HEK293 (cell line): ENCODE measurements around the gene NTN5.

ENCODE experiments used
- CTCF ChIA-PET: fragments of 350-600 bp; formaldehyde crosslinking; extraction: SDS; loops from one replicate; lab custom pipeline; 2021; ENCODE audit warnings: antibody characterized with exemption; lab: Yijun Ruan, JAX
- POLR2A ChIA-PET: fragments of 300-600 bp; formaldehyde crosslinking; extraction: SDS; loops from one replicate; lab custom pipeline; 2020; ENCODE audit warnings: antibody characterized with exemption, inconsistent platforms; lab: Yijun Ruan, JAX
- H3K27ac ChIP-seq: fragments of 200-500 bp; sonication (Bioruptor generic); 2 replicates; pipeline ENCODE4 v1.5.1; 2014; ENCODE audit warnings: low read depth, low read length, control low read depth, inconsistent platforms; ENCODE audit errors: extremely low read depth
- H3K36me3 ChIP-seq, 2 experiments: fragments of 200-500 bp in 1 of 2; sonication (Bioruptor generic) in 1 of 2; 1 replicate in 1 of 2; 2 replicates in 1 of 2; pipeline ENCODE4 v1.5.1; 2014 to 2017; ENCODE audit warnings: inconsistent platforms in 2 of 2, low read length in 2 of 2; ENCODE audit not compliant: control insufficient read depth in 2 of 2, insufficient read depth in 1 of 2
- H3K4me1 ChIP-seq: fragments of 200-500 bp; sonication (Bioruptor generic); 2 replicates; pipeline ENCODE4 v1.5.1; 2014; ENCODE audit warnings: mild to moderate bottlenecking, low read length, inconsistent platforms; ENCODE audit not compliant: control insufficient read depth, insufficient read depth
- H3K4me3 ChIP-seq: 2 replicates; pipeline ENCODE4 v1.5.1; 2011; ENCODE audit warnings: low read depth, mild to moderate bottlenecking, control low read depth, low read length, moderate library complexity
- H3K9me3 ChIP-seq: fragments of 200-500 bp; sonication (Bioruptor generic); 2 replicates; pipeline ENCODE4 v1.5.1; 2014; ENCODE audit warnings: low read depth, low read length, inconsistent platforms; ENCODE audit not compliant: control insufficient read depth, insufficient read depth
- GFI1B ChIP-seq: fragments of 450-650 bp; formaldehyde crosslinking; IDR thresholded peaks from 2 replicates; pipeline ENCODE4 v1.5.1; 2016; ENCODE audit warnings: missing biosample characterization, missing genetic modification characterization
- GLIS1 ChIP-seq: fragments of 450-650 bp; formaldehyde crosslinking; IDR thresholded peaks from 2 replicates; pipeline ENCODE4 v1.5.1; 2016; ENCODE audit warnings: missing biosample characterization, missing genetic modification characterization
- HOXA7 ChIP-seq: sonication (generic); formaldehyde crosslinking; IDR thresholded peaks from 2 replicates; pipeline ENCODE4 v1.8.1; 2022; ENCODE audit warnings: missing genetic modification reagents, borderline replicate concordance
- KLF1 ChIP-seq: fragments of 450-650 bp; formaldehyde crosslinking; IDR thresholded peaks from 2 replicates; pipeline ENCODE4 v1.5.1; 2016; ENCODE audit warnings: missing biosample characterization, missing genetic modification characterization
- SP7 ChIP-seq: fragments of 450-650 bp; formaldehyde crosslinking; IDR thresholded peaks from 2 replicates; pipeline ENCODE4 v1.5.1; 2016; ENCODE audit warnings: missing biosample characterization, missing genetic modification characterization
- ZNF133 ChIP-seq: fragments of 450-650 bp; formaldehyde crosslinking; IDR thresholded peaks from 2 replicates; pipeline ENCODE4 v1.5.1; 2016; ENCODE audit warnings: missing biosample characterization, missing genetic modification characterization
- ZNF146 ChIP-seq: fragments of 450-650 bp; formaldehyde crosslinking; IDR thresholded peaks from 2 replicates; pipeline ENCODE4 v1.5.1; 2016; ENCODE audit warnings: missing biosample characterization, missing genetic modification characterization
- ZNF2 ChIP-seq: fragments of 450-650 bp; formaldehyde crosslinking; IDR thresholded peaks from 2 replicates; pipeline ENCODE4 v1.5.1; 2016; ENCODE audit warnings: missing biosample characterization, missing genetic modification characterization
- ZNF214 ChIP-seq: fragments of 450-650 bp; formaldehyde crosslinking; IDR thresholded peaks from 2 replicates; pipeline ENCODE4 v1.5.1; 2017; ENCODE audit warnings: missing biosample characterization, mild to moderate bottlenecking, missing genetic modification characterization, borderline replicate concordance
- ZNF366 ChIP-seq: fragments of 450-650 bp; formaldehyde crosslinking; conservative IDR thresholded peaks from 2 replicates; pipeline ENCODE4 v1.5.1; 2016; ENCODE audit warnings: missing biosample characterization, missing genetic modification characterization
- ZNF37A ChIP-seq: fragments of 450-650 bp; IDR thresholded peaks from 2 replicates; pipeline ENCODE4 v1.5.1; 2018; ENCODE audit warnings: missing biosample characterization, missing genetic modification characterization
- ZNF521 ChIP-seq: fragments of 450-650 bp; formaldehyde crosslinking; IDR thresholded peaks from 2 replicates; pipeline ENCODE4 v1.5.1; 2017; ENCODE audit warnings: missing biosample characterization, mild to moderate bottlenecking, missing genetic modification characterization
- ZNF600 ChIP-seq: fragments of 450-650 bp; formaldehyde crosslinking; IDR thresholded peaks from 2 replicates; pipeline ENCODE4 v1.5.1; 2016; ENCODE audit warnings: missing biosample characterization, missing genetic modification characterization
- ZNF621 ChIP-seq: fragments of 450-650 bp; formaldehyde crosslinking; IDR thresholded peaks from 2 replicates; pipeline ENCODE4 v1.5.1; 2017; ENCODE audit warnings: missing biosample characterization, missing genetic modification characterization
- ZNF658 ChIP-seq: fragments of 450-650 bp; formaldehyde crosslinking; IDR thresholded peaks from 2 replicates; pipeline ENCODE4; 2016; ENCODE audit warnings: missing biosample characterization, missing genetic modification characterization
- ZNF670 ChIP-seq: fragments of 450-650 bp; formaldehyde crosslinking; IDR thresholded peaks from 2 replicates; pipeline ENCODE4 v1.5.1; 2016; ENCODE audit warnings: missing biosample characterization, missing genetic modification characterization, low read depth
- ZNF747 ChIP-seq: fragments of 450-650 bp; formaldehyde crosslinking; IDR thresholded peaks from 2 replicates; pipeline ENCODE4 v1.5.1; 2016; ENCODE audit warnings: missing biosample characterization, missing genetic modification characterization
- ZSCAN30 ChIP-seq: fragments of 450-650 bp; IDR thresholded peaks from 2 replicates; pipeline ENCODE4 v1.5.1; 2018; ENCODE audit warnings: missing biosample characterization, mild to moderate bottlenecking, missing genetic modification characterization, moderate library complexity
- TF ChIP-seq, protein P1 (sequence below): fragments of 450-650 bp; formaldehyde crosslinking; IDR thresholded peaks from 2 replicates; pipeline ENCODE4 v1.5.1; 2016; ENCODE audit warnings: missing biosample characterization, missing genetic modification characterization
- TF ChIP-seq, protein P2 (sequence below): fragments of 450-650 bp; formaldehyde crosslinking; IDR thresholded peaks from 2 replicates; pipeline ENCODE4 v1.5.1; 2016; ENCODE audit warnings: missing biosample characterization, missing genetic modification characterization
- TF ChIP-seq, protein P3 (sequence below): fragments of 450-650 bp; formaldehyde crosslinking; IDR thresholded peaks from 2 replicates; pipeline ENCODE4 v1.5.1; 2016; ENCODE audit warnings: missing biosample characterization, missing genetic modification characterization
- TF ChIP-seq, protein P4 (sequence below): fragments of 450-650 bp; formaldehyde crosslinking; conservative IDR thresholded peaks from 2 replicates; pipeline ENCODE4 v1.5.1; 2016; ENCODE audit warnings: low read depth, missing biosample characterization, missing genetic modification characterization

NTN5 gene

DNA sequence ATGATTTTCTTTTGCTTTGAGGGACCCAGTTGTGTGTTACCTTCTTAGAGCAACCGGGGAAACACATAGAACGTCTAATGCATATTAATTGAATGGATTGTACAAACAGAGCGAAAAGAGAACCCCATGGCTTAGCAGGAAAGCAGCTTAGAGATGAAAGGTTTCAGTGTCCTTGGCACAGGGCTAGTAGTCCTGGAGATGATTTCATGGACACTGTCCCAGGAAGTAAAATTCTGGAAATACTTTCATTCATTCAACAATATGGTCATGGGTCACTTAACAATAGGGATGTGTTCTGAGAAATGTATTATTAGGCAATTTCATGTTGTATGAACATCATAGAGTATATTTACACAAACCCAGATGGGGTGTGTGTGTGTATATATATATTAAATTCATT is 13.3 kb upstream of the NTN5 start (continued):
- no peak for TF ChIP-seq ZNF2 (tag by site-specific recombination)
- TF ChIP-seq ZNF747, result no peak
- TF ChIP-seq ZNF146 (tag by site-specific recombination), result no peak
- TF ChIP-seq ZSCAN30 (tag by site-specific recombination), result no peak
- TF ChIP-seq ZNF600 (tag by site-specific recombination), result no peak
- TF ChIP-seq ZNF621 (tag by site-specific recombination), result no peak
- no peak for TF ChIP-seq HOXA7 (CRISPR knock-in tag)

DNA sequence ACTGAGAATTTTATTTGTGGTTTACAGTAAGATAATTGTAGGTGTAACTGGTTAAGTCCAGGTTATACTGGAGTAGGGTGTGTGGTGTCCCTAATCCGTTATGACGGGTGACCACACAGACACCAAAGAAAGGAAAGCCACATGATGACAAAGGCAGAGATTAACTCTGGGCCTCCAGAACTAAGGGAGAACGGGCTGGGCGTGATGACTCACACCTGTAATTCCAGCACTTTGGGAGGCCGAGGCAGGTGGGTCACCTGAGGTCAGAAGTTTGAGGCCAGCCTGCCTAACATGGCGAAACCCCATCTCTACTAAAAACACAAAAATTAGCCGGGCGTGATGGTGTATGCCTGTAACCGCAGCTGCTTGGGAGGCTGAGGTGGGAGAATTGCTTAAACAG is 12.8 kb upstream of the NTN5 start:
- no peaks in the 10 kb centered on the region; the same call in 1 of the 2 replicates for H3K4me1 ChIP-seq
- no peaks in the 10 kb centered on the region for H3K36me3 ChIP-seq
- no peaks in the 10 kb centered on the region for H3K9me3 ChIP-seq
- POLR2A ChIA-PET, result no interaction called here
- H3K27ac ChIP-seq, result no peak overlapping the region
- H3K4me3 ChIP-seq, result no peak overlapping the region
- TF ChIP-seq ZNF521 (tag by site-specific recombination), result no peak
- TF ChIP-seq SP7, result peak; percentile 47
- no peak for TF ChIP-seq ZNF133 (tag by site-specific recombination)
- TF ChIP-seq, protein P1, sequence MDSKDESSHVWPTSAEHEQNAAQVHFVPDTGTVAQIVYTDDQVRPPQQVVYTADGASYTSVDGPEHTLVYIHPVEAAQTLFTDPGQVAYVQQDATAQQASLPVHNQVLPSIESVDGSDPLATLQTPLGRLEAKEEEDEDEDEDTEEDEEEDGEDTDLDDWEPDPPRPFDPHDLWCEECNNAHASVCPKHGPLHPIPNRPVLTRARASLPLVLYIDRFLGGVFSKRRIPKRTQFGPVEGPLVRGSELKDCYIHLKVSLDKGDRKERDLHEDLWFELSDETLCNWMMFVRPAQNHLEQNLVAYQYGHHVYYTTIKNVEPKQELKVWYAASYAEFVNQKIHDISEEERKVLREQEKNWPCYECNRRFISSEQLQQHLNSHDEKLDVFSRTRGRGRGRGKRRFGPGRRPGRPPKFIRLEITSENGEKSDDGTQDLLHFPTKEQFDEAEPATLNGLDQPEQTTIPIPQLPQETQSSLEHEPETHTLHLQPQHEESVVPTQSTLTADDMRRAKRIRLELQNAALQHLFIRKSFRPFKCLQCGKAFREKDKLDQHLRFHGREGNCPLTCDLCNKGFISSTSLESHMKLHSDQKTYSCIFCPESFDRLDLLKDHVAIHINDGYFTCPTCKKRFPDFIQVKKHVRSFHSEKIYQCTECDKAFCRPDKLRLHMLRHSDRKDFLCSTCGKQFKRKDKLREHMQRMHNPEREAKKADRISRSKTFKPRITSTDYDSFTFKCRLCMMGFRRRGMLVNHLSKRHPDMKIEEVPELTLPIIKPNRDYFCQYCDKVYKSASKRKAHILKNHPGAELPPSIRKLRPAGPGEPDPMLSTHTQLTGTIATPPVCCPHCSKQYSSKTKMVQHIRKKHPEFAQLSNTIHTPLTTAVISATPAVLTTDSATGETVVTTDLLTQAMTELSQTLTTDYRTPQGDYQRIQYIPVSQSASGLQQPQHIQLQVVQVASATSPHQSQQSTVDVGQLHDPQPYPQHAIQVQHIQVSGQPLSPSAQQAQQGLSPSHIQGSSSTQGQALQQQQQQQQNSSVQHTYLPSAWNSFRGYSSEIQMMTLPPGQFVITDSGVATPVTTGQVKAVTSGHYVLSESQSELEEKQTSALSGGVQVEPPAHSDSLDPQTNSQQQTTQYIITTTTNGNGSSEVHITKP (tag by site-specific recombination), result peak; percentile 65
- no peak for TF ChIP-seq ZNF670 (tag by site-specific recombination)
- TF ChIP-seq, protein P2, sequence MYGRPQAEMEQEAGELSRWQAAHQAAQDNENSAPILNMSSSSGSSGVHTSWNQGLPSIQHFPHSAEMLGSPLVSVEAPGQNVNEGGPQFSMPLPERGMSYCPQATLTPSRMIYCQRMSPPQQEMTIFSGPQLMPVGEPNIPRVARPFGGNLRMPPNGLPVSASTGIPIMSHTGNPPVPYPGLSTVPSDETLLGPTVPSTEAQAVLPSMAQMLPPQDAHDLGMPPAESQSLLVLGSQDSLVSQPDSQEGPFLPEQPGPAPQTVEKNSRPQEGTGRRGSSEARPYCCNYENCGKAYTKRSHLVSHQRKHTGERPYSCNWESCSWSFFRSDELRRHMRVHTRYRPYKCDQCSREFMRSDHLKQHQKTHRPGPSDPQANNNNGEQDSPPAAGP (tag by site-specific recombination), result 0 out of 2 replicates have a peak, but pooled peaks have one; percentile 50
- TF ChIP-seq GFI1B (tag by site-specific recombination), result no peak
- TF ChIP-seq GLIS1 (tag by site-specific recombination), result peak; percentile 70
- TF ChIP-seq KLF1 (tag by site-specific recombination), result 0 out of 2 replicates have a peak, but pooled peaks have one; percentile 11
- TF ChIP-seq, all 188 proteins: peak for 5
- CTCF ChIA-PET, result interaction anchor here (0.5 to 1.3 kb wide), 2 partner anchors 54 to 184 kb away, joined by 3 read pairs; no protein-coding TSS in a partner anchor

DNA sequence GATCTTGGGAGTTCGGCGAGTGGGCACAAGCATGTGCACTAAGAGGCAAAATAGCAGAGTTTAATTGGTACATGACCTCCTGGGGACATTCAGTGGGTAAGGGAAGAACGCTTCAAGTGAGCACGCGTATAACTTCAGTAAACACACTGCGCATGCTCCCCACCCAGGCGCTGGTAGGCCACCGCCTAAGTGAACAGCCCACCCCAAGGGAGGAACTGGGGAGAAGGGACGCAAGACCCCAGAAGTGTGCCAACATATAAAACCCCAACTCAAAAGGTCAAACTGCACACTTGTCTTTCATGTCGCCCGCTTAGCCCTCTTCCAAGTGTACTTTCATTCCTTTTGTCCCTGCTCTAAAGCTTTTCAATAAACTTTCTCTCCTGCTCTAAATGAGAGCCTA is 10.5 kb upstream of the NTN5 start:
- no peaks in the 10 kb centered on the region; the same call in 1 of the 2 replicates for H3K4me1 ChIP-seq

More for the DNA sequence above, 10.5 kb upstream of the NTN5 start:
- CTCF ChIA-PET, result interaction anchor here (0.5 to 0.7 kb wide), 2 partner anchors 9 to 196 kb away, joined by 3 read pairs; no protein-coding TSS in a partner anchor
- H3K9me3 ChIP-seq, result no peaks in the 10 kb centered on the region
- no peak overlapping the region for H3K4me3 ChIP-seq
- H3K36me3 ChIP-seq, result no peaks in the 10 kb centered on the region
- H3K27ac ChIP-seq, result no peak overlapping the region
- TF ChIP-seq ZNF658, result no peak
- TF ChIP-seq, protein P3, sequence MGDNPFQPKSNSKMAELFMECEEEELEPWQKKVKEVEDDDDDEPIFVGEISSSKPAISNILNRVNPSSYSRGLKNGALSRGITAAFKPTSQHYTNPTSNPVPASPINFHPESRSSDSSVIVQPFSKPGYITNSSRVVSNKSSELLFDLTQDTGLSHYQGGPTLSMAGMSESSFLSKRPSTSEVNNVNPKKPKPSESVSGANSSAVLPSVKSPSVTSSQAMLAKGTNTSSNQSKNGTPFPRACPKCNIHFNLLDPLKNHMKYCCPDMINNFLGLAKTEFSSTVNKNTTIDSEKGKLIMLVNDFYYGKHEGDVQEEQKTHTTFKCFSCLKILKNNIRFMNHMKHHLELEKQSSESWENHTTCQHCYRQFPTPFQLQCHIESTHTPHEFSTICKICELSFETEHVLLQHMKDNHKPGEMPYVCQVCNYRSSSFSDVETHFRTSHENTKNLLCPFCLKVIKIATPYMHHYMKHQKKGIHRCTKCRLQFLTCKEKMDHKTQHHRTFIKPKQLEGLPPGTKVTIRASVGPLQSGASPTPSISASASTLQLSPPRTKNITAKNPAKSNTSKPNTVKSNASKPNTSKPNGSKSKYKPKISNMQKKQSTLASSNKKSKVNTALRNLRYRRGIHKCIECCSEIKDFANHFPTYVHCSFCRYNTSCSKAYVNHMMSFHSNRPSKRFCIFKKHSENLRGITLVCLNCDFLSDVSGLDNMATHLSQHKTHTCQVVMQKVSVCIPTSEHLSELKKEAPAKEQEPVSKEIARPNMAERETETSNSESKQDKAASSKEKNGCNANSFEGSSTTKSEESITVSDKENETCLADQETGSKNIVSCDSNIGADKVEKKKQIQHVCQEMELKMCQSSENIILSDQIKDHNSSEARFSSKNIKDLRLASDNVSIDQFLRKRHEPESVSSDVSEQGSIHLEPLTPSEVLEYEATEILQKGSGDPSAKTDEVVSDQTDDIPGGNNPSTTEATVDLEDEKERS (tag by site-specific recombination), result no peak
- TF ChIP-seq, protein P4, sequence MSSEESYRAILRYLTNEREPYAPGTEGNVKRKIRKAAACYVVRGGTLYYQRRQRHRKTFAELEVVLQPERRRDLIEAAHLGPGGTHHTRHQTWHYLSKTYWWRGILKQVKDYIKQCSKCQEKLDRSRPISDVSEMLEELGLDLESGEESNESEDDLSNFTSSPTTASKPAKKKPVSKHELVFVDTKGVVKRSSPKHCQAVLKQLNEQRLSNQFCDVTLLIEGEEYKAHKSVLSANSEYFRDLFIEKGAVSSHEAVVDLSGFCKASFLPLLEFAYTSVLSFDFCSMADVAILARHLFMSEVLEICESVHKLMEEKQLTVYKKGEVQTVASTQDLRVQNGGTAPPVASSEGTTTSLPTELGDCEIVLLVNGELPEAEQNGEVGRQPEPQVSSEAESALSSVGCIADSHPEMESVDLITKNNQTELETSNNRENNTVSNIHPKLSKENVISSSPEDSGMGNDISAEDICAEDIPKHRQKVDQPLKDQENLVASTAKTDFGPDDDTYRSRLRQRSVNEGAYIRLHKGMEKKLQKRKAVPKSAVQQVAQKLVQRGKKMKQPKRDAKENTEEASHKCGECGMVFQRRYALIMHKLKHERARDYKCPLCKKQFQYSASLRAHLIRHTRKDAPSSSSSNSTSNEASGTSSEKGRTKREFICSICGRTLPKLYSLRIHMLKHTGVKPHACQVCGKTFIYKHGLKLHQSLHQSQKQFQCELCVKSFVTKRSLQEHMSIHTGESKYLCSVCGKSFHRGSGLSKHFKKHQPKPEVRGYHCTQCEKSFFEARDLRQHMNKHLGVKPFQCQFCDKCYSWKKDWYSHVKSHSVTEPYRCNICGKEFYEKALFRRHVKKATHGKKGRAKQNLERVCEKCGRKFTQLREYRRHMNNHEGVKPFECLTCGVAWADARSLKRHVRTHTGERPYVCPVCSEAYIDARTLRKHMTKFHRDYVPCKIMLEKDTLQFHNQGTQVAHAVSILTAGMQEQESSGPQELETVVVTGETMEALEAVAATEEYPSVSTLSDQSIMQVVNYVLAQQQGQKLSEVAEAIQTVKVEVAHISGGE, result no peak
- no peak for TF ChIP-seq ZNF366
- no peak for TF ChIP-seq ZNF214
- TF ChIP-seq ZNF37A, result no peak
- POLR2A ChIA-PET, result interaction anchor here (1.1 kb wide), 1 partner anchor 7 kb away, joined by 4 read pairs; no protein-coding TSS in a partner anchor
